Hematopoietic multipotent progenitor cell (in vitro differentiated cells): ENCODE data around the gene WDPCP. TPM values are rescaled to one million over a fixed set of nuclear protein-coding genes. Genes with fewer than 3 reads are reported as not detected.
"Not testable (repeated sequence)": the region's sequence is repeated elsewhere in the genome, so short reads cannot be mapped to it uniquely, and the experiment has no call there.

Experiments
- DNase-seq, 3 donors: peaks; one replicate each; pipeline ENCODE4 v3.0.0-alpha.2; 2011 to 2015; ENCODE audit warnings: low read depth in 2 of 3, low spot score in 2 of 3
- total RNA-seq: library from RNA; depleted of rRNA; stranded (reverse); fragments of >200 nt; gene quantifications from one replicate; pipeline ENCODE4 v1.2.3, GENCODE V29; 2012

WDPCP gene
- total RNA-seq, 1 donor: 14.8 TPM

- DNase-seq: no peak
These were observed 315.7 kb downstream of the WDPCP start for GRCh38 chr2:63272560-63272959.

DNA sequence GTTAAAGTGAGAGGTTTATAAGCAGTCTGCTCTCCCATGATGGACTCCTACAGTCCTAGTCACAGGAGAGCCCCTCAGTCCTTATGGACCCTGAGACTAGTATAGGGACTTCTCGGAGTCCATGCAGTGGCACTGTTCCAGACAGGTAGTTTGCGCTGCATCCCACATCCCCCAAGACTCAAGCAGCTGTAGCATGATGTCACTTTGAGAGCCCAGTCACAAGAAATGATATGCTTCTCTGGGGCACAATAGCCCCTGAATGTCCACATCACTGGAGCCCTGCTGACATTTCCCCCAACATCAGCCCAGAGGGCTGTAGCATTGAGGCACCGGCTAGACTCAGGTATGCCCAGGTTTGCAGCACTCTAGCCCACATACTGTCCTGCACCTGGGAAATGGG lies 317.6 kb downstream of the WDPCP start:
- no peak for DNase-seq

DNA sequence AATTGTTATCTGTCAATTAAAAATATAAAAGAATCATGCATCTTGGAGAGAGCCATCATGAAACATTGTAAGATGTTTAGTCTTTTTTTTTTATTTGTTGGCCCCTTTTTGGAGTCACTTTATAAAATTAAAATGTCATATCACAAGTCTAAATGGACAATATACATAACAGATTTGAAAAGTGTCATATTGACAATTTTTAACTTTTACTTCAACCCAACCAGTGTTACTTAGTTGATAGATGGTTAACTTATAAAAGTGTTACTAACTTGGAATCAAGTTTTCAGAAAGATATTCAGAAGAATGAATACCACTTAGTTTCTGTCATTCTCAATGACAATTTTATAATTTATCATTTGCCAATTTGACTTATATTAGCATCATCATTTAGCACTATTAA lies 319.3 kb downstream of the WDPCP start:
- DNase-seq: no peak

DNA sequence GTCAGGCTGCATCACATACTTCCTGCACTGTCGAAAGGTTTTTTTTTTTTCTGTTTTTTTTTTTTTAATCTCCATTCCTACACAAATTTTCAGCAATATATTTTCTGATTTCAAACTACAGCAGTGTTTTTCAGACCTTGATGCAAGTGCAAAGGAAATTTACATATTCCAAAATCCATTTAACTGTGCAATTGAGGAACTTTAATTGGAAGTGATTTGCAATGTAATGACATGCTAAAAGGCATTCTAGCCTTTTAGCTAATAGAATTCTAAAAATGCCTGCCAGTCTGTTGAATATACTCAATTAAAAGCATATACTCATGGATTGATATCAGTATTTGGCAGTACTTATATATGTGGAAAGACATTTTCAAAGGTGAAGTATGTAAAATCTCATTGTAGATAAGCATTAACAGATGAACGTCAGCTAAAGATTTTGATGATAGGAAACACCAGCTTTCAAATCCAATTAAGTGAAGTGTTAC lies 327.1 kb downstream of the WDPCP start:
- DNase-seq: no peak

DNA sequence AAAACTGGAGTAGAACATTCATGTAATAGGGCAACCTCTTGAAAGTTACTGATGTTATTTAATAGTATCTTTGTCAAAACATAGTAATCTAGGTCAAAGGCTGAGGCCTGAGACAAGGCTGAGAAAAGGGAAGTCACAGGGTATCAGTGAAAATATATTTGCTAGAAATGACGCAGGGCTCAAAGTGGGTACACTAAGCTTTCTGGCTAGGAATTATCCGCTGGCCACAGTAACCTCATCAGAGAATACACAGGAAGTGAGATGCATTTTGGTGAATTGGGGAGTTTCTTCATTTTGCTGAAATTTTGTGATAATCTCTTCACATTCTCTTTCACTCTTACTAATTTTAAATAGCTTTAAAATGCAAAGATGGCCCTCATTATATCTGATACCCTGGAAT lies 330.8 kb downstream of the WDPCP start:
- peak in 2 of 3 donors; percentile 6 to 64 for DNase-seq

DNA sequence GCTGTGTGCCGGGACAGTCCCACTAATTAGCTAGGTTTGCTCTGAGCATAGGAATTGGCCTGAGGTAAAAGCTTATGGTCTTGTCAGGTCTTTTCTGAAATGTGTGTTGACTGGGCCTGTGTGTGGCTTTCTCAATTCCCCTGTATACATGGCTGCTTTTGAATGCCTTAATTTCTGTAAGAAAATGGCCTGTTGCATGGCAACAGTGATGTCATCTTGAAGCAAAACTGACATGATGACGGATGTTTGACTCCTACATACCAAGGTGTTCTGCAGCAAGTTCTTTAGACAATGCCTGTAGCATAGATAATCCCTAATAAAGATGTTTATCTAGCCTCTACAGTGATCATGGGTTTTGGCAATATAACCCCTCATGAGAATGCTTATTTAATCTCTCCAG lies 339.1 kb downstream of the WDPCP start:
- no peak for DNase-seq

DNA sequence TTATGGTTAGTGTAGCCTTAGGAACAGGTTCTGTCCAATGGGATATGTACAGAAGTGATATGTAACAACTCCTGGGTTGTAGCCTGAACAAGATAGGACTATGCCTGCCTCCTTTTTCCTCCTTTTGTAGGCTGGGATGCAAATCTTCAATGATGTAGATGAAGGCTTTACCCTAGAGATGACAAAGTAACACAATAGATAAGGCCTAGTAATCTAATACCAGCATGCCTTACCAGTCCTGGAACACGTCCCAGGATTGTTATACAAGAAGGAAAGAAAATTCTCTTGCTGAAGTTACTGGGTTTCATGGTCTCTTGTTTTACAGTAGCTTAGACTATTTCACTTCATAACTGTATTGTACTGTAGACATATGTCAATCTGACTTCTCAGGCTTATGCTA lies 345.5 kb downstream of the WDPCP start:
- DNase-seq: no peak

DNA sequence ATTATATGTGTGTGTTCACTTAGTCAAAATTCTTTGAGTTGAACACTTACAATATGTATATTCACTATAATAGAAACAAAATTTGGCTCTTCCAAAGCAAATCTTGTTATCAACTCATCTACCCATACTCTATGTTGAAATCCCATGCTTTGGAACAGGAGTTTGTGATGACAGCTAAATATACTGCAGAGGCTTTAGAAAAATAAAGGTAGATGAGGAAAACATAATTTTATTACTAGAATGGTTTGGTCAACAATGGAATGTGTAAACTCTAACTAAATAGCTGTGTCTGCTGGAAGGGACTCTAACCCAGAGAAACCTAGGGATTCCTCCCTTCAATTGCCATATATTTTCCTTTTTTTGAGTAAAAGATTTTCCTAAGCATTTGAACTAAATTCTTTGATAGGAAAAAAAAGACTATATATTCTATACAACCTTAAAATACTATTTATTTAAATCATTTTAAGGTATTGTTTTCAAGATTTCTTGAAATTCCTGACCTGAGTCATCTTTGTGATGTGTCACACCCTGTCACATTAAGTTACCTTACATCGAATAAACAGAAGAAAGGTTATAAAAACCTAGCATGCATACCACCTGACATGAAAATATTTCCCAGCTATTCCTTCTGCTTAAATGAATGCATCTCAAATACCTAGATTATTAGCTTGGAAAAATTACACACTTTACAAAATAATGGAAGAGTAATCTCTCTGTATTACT lies 362.2 kb downstream of the WDPCP start:
- DNase-seq: no peak

GRCh38 chr2:63218800-63219526 lies 369.3 kb downstream of the WDPCP start:
- DNase-seq: no peak

GRCh38 chr2:63195310-63195709 lies 393.0 kb downstream of the WDPCP start:
- DNase-seq: no peak

DNA sequence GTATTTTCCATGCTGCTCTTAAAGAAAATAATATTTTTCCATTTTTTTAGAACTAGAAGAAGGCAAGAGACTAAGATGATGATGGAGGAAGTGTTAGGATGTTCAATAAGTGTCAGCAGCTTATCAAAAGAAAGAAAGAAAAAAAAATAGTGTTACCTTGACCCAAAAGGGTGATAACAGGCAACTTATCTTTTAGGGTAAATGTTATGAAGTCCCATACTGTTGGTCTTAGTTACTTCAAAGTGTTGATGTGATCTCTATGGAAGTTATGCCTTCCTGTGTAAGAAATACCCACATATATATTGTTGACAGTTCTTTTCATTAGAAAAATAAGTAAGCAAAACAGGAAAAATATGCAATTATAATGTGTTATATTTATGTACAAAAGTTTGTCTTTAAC lies 394.1 kb downstream of the WDPCP start:
- DNase-seq: no peak

- no peak for DNase-seq
These were observed 395.1 kb downstream of the WDPCP start for GRCh38 chr2:63192889-63193774.

DNA sequence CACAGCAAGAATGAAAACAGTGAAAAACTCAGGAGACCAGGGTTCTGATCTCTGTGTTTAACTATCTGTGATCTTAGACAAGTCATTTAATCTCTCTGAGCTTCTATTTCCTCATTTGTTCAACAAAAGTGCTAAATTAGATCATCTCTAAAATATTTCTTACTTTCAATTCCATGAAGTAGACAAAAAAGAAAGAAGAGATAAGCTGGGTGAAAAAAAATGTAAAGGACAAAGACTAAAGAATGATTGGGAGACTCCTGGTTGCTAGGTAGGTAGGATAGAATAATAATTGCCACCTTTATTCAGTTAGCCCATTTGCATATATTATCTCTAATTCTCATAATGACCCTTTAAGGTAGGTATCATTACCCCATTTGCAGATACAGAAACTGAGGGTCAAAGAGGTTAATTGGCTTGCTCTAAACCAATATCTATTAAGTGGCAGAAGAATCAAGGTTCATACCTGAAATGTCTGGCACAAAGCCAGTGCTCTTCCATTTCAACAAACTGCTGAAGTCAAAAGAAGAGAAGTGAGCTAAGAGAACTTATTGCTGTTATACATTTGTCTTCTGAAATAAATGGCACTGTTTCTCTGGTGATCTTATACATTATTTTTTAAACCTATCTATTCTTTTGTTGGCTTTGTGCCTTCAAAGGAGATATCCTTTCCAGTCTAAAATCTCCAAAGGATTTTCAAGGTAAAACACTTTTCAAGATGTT lies 395.9 kb downstream of the WDPCP start:
- no peak for DNase-seq

- no peak for DNase-seq
These were observed 399.3 kb downstream of the WDPCP start for GRCh38 chr2:63189026-63189425.

- no peak for DNase-seq
These were observed 401.9 kb downstream of the WDPCP start for GRCh38 chr2:63186331-63186730.

- no peak for DNase-seq
These were observed 425.0 kb downstream of the WDPCP start for GRCh38 chr2:63163161-63163820.

DNA sequence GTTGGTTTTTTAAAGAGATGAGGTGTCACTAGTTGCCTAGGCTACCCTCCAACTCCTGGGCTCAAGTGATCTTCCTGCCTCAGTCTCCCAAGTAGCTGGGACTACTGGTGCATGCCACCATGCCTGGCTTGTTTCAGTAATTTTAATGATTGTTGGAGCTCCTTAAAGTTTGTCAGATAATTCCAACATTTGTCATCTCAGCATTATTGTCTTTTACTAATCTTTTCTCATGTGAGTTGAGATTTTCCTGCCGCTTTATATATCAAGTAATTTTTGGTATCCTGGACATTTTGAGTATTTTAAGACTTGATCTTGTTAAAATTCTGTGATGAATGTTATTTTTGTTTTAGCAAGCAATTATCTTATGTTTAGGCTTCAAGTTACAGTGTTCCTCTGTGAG lies 429.0 kb downstream of the WDPCP start:
- DNase-seq: no peak

- DNase-seq: not testable (repeated sequence)
These were observed 451.6 kb downstream of the WDPCP start for GRCh38 chr2:63136683-63137082.

GRCh38 chr2:63132020-63132419 lies 456.3 kb downstream of the WDPCP start:
- DNase-seq: no peak

- DNase-seq: no peak
These were observed 457.1 kb downstream of the WDPCP start for GRCh38 chr2:63131196-63131595.
